PC-3 (cell line): ENCODE data around the gene FAM72A.
"Not testable (repeated sequence)": the region's sequence is repeated elsewhere in the genome, so short reads cannot be mapped to it uniquely, and the experiment has no call there.

Experiments
- CTCF ChIP-seq: fragments of 300-600 bp; sonication (generic); conservative IDR thresholded peaks from 2 replicates; pipeline ENCODE4 v1.5.1; 2017; ENCODE audit warnings: antibody characterized with exemption, low read depth, mild to moderate bottlenecking, low read length
- EZH2 ChIP-seq: fragments of 300-600 bp; sonication (generic); IDR thresholded peaks from one replicate; pipeline ENCODE4 v1.6.1; 2017; ENCODE audit warnings: antibody characterized with exemption, mild to moderate bottlenecking, low read length; ENCODE audit not compliant: unreplicated experiment
- EZH2phosphoT487 ChIP-seq: fragments of 300-600 bp; sonication (generic); IDR thresholded peaks from 2 replicates; pipeline ENCODE4 v1.6.1; 2018; ENCODE audit warnings: mild to moderate bottlenecking, antibody characterized with exemption, low read length, borderline replicate concordance

- TF ChIP-seq CTCF, EZH2, EZH2phosphoT487: not testable (repeated sequence)
These were observed 43.7 kb upstream of the FAM72A start for GRCh38 chr1:206246129-206246886.
